Effector memory CD4-positive, alpha-beta T cell (primary cell): ENCODE results near the gene LCE1F.

Experiments
- DNase-seq, 3 donors: peaks; one replicate each; pipeline ENCODE4 v3.0.0-alpha.2; 2020
- H3K27ac ChIP-seq: 2 replicates; pipeline ENCODE4 v1.7.0; 2013; ENCODE audit warnings: mild to moderate bottlenecking, low read length, moderate library complexity; ENCODE audit not compliant: insufficient read depth, poor library complexity, severe bottlenecking
- H3K27me3 ChIP-seq: replicated peaks from 2 replicates; pipeline ENCODE4 v1.7.0; 2013; ENCODE audit warnings: mild to moderate bottlenecking, low read length; ENCODE audit not compliant: insufficient read depth, control insufficient read depth, poor library complexity, severe bottlenecking
- H3K36me3 ChIP-seq: 2 replicates; pipeline ENCODE4 v1.7.0; 2013; ENCODE audit warnings: mild to moderate bottlenecking, low read length, moderate library complexity; ENCODE audit not compliant: control insufficient read depth, insufficient read depth
- H3K4me1 ChIP-seq: 2 replicates; pipeline ENCODE4 v1.7.0; 2013; ENCODE audit warnings: low read length, mild to moderate bottlenecking; ENCODE audit not compliant: control insufficient read depth, insufficient read depth, poor library complexity, severe bottlenecking
- H3K4me3 ChIP-seq: 2 replicates; pipeline ENCODE4 v1.7.0; 2013; ENCODE audit warnings: low read length, low read depth, mild to moderate bottlenecking; ENCODE audit not compliant: insufficient read depth, poor library complexity, severe bottlenecking
- H3K9me3 ChIP-seq: 2 replicates; pipeline ENCODE4 v1.7.0; 2013; ENCODE audit warnings: mild to moderate bottlenecking, low read length, moderate library complexity; ENCODE audit not compliant: control insufficient read depth

LCE1F gene

GRCh38 chr1:152811671-152812070 lies 36.7 kb downstream of the LCE1F start, which contains the start of gene LCE1B:
Gene LCE1B (plus strand): TSS chr1:152811971. CDS start chr1:152812447, 476 bp downstream.
- no peaks in the 10 kb centered on the region for H3K36me3 ChIP-seq
- no peak within 1 kb of the TSS for H3K27ac ChIP-seq
- H3K4me3 ChIP-seq, result no peak within 1 kb of the TSS
- H3K9me3 ChIP-seq, result no peaks in the 10 kb centered on the region
- H3K4me1 ChIP-seq, result no peaks in the 10 kb centered on the region
- no peaks in the 10 kb centered on the region for H3K27me3 ChIP-seq
- DNase-seq, result no peak

DNA sequence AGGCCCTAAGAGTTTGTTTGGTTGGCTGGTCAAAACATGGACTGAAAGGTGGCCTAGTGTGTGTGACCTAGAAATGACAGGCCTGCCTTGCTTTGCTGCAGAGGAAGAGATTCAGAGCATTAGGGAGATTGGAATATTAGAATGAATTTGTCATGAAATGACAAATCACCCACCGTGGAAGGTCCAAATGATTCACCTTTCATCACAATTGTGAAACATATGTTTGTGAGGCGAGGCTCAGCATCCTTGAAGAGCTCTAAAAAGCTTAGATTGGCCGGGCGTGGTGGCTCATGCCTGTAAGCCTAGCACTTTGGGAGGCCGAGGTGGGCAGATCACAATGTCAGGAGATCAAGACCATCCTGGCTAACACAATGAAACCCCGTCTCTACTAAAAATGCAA lies 42.4 kb downstream of the LCE1F start:
- Histone ChIP-seq H3K27ac (no peak overlapping the region), H3K36me3 (no peaks in the 10 kb centered on the region), H3K27me3 (no peaks in the 10 kb centered on the region), H3K4me1 (no peaks in the 10 kb centered on the region), H3K4me3 (no peak overlapping the region), H3K9me3 (no peaks in the 10 kb centered on the region)
- DNase-seq, result no peak

DNA sequence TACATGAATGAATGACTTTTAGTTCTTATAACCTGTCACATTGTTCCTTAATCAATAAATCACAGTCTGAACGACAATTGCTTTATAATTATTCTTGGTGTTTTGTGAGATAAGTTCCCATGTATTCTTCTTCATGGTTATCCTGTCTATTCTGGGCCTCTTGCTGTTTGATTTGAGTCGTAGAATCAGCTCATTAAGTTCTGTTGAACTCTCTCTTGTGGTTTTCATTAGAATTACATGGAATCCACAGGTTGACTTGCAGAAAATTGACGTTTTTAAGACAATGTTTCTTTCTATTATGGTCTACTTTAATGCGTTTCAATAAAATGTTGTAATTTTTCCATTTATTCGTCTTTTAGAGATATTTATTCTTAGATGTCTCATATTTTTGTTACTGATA lies 48.4 kb downstream of the LCE1F start:
- Histone ChIP-seq H3K4me3 (no peak overlapping the region), H3K27ac (no peak overlapping the region), H3K9me3 (no peaks in the 10 kb centered on the region), H3K27me3 (no peaks in the 10 kb centered on the region), H3K4me1 (no peaks in the 10 kb centered on the region), H3K36me3 (no peaks in the 10 kb centered on the region)
- no peak for DNase-seq

DNA sequence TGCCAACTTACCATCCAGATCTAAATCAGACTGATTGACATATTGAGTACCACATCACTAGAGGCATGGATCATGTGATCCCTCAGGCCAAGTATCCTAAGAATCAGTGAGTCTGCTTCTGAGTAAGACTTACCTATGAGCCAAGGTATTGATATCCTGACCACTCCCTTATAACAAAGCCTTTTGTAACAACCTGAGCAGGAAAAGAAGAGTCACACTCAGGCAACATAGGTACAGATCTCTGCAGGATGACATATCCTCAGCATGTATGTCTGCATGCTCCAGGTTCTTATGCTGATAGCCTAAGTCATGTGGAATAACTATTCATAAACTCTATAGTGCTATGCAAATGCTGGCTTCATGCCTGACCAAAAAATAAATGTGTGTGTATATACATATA lies 50.0 kb downstream of the LCE1F start:
- no peak for DNase-seq
- H3K9me3 ChIP-seq, result no peaks in the 10 kb centered on the region
- H3K4me1 ChIP-seq, result no peaks in the 10 kb centered on the region
- H3K27ac ChIP-seq, result no peak overlapping the region
- H3K4me3 ChIP-seq, result no peak overlapping the region
- no peaks in the 10 kb centered on the region for H3K36me3 ChIP-seq
- H3K27me3 ChIP-seq, result no peaks in the 10 kb centered on the region
